Peyer's patch (tissue), 4 donors: ENCODE measurements around the gene WBP4. TPM values are rescaled to one million over a fixed set of nuclear protein-coding genes. Genes with fewer than 3 reads are reported as not detected.

Experiments
- DNase-seq, 3 donors: peaks; one replicate each; pipeline ENCODE4 v3.0.0-alpha.2; 2017 to 2019
- H3K27ac ChIP-seq, 4 donors: fragments of 200-600 bp; sonication (generic); one replicate each; pipeline ENCODE4 v1.5.1; 2016 to 2019
- H3K27me3 ChIP-seq, 2 donors: fragments of 200-600 bp; sonication (generic); one replicate each; pipeline ENCODE4 v1.5.1; 2019
- H3K36me3 ChIP-seq, 3 donors: fragments of 200-600 bp; sonication (generic); one replicate each; pipeline ENCODE4 v1.5.1; 2016 to 2019
- H3K4me1 ChIP-seq, 4 donors: fragments of 200-600 bp; sonication (generic); one replicate each; pipeline ENCODE4 v1.5.1; 2016 to 2019
- H3K4me3 ChIP-seq, 4 donors: fragments of 200-600 bp; sonication (generic); 1 replicate in 3 of 4; 2 replicates in 1 of 4; pipeline ENCODE4 v1.5.1; 2016 to 2019; ENCODE audit warnings: mild to moderate bottlenecking in 1 of 4
- H3K9me3 ChIP-seq, 4 donors: fragments of 200-600 bp; sonication (generic); one replicate each; pipeline ENCODE4 v1.5.1; 2016 to 2019; ENCODE audit warnings: mild to moderate bottlenecking in 1 of 4
- POLR2A ChIP-seq, 2 donors: fragments of 450-650 bp; IDR thresholded peaks; one replicate each; pipeline ENCODE4 v1.5.1; 2017; ENCODE audit warnings: antibody characterized with exemption in 2 of 2, mild to moderate bottlenecking in 2 of 2, moderate library complexity in 2 of 2
- total RNA-seq, 4 donors: library from RNA; depleted of rRNA; stranded (reverse); fragments of >200 nt; gene quantifications; one replicate each; pipeline ENCODE4 v1.1.0, GENCODE V29; 2016
- TF ChIP-seq, protein P1 (sequence below), 6 experiments: fragments of 450-650 bp in 4 of 6; fragments of 200-600 bp in 2 of 6; sonication (generic) in 1 of 6; IDR thresholded peaks; one replicate each; pipeline ENCODE4 v1.5.1; 2017 to 2019; ENCODE audit warnings: antibody characterized with exemption in 6 of 6, mild to moderate bottlenecking in 3 of 6, moderate library complexity in 1 of 6

WBP4 gene
- total RNA-seq, 4 donors from 2014 or later, result 8.4 to 13.2 (median 8.6) TPM

- Histone ChIP-seq H3K4me3 (no peak overlapping the region), H3K9me3 (no peaks in the 10 kb centered on the region), H3K36me3 (no peaks in the 10 kb centered on the region), H3K27me3 (no peaks in the 10 kb centered on the region), H3K27ac (no peak overlapping the region), H3K4me1 (peaks cover 0 to 70% (median 0%) of the 10 kb centered on the region in 4 donors)
- no peak for TF ChIP-seq POLR2A (IDR thresholded peaks at IDR 0.05)
- TF ChIP-seq, protein P1, sequence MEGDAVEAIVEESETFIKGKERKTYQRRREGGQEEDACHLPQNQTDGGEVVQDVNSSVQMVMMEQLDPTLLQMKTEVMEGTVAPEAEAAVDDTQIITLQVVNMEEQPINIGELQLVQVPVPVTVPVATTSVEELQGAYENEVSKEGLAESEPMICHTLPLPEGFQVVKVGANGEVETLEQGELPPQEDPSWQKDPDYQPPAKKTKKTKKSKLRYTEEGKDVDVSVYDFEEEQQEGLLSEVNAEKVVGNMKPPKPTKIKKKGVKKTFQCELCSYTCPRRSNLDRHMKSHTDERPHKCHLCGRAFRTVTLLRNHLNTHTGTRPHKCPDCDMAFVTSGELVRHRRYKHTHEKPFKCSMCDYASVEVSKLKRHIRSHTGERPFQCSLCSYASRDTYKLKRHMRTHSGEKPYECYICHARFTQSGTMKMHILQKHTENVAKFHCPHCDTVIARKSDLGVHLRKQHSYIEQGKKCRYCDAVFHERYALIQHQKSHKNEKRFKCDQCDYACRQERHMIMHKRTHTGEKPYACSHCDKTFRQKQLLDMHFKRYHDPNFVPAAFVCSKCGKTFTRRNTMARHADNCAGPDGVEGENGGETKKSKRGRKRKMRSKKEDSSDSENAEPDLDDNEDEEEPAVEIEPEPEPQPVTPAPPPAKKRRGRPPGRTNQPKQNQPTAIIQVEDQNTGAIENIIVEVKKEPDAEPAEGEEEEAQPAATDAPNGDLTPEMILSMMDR (IDR thresholded peaks at IDR 0.05), result no peak
- DNase-seq, result no peak
Observed at GRCh38 chr13:41056194-41056593, 5.1 kb upstream of the WBP4 start.

DNA sequence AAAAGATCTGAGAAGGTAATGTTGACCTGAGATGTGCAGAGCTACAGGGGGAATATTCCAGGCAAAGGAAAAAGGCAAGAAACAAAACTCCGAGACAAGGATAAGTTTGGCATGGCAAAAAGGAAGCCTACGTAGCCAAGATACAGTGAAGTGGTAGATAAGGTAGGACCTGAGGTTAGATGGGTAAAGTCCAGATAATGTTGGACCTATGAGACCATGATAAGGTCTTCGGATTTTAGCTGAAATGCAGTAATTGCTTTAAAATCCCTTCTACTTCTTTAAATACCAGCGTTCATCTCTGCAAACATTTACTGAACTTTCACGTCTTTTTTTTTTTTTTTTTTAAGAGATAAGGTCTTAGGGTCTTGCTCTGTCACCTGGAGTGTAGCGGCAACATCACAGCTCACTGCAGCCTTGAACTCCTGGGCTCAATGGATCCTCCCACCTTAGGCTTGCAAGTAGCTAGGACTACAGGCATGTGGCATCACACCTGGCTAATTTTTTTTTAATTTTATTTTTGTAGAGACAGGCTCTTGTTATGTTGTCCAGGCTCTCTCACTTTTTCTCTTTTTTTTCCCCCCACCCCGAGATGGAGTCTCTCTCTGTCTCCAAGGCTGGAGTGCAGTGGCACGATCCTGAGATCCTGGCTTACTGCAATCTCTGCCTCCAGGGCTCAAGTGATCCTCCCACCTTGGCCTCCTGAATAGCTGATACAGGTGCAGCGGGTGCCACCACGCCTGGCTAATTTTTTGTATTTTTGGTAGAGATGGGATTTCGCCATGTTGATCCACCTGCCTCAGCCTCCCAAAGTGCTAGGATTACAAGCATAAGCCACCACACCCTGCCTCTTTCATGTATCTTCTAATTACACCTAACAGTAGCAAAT lies 4.2 kb upstream of the WBP4 start:
- DNase-seq, result no peak
- H3K4me3 ChIP-seq, result peak overlapping the region in 1 of 4 donors; percentile 3
- no peaks in the 10 kb centered on the region for H3K36me3 ChIP-seq
- no peak for TF ChIP-seq POLR2A (IDR thresholded peaks at IDR 0.05)
- TF ChIP-seq, protein P1 (IDR thresholded peaks at IDR 0.05), result no peak
- H3K27ac ChIP-seq, result no peak overlapping the region
- H3K27me3 ChIP-seq, result no peaks in the 10 kb centered on the region
- no peaks in the 10 kb centered on the region for H3K9me3 ChIP-seq
- H3K4me1 ChIP-seq, result peaks cover 0 to 70% (median 0%) of the 10 kb centered on the region in 4 donors

GRCh38 chr13:41058295-41059070 lies 2.8 kb upstream of the WBP4 start:
- Histone ChIP-seq H3K36me3 (no peaks in the 10 kb centered on the region), H3K27ac (peak overlapping the region in 2 of 4 donors; percentile 13 to 99), H3K4me1 (peaks cover 0 to 71% (median 0%) of the 10 kb centered on the region in 4 donors), H3K27me3 (no peaks in the 10 kb centered on the region), H3K4me3 (peak overlapping the region in 2 of 4 donors; percentile 68 to 94), H3K9me3 (no peaks in the 10 kb centered on the region)
- no peak for DNase-seq
- no peak for TF ChIP-seq POLR2A (IDR thresholded peaks at IDR 0.05)
- TF ChIP-seq, protein P1 (IDR thresholded peaks at IDR 0.05), result no peak

DNA sequence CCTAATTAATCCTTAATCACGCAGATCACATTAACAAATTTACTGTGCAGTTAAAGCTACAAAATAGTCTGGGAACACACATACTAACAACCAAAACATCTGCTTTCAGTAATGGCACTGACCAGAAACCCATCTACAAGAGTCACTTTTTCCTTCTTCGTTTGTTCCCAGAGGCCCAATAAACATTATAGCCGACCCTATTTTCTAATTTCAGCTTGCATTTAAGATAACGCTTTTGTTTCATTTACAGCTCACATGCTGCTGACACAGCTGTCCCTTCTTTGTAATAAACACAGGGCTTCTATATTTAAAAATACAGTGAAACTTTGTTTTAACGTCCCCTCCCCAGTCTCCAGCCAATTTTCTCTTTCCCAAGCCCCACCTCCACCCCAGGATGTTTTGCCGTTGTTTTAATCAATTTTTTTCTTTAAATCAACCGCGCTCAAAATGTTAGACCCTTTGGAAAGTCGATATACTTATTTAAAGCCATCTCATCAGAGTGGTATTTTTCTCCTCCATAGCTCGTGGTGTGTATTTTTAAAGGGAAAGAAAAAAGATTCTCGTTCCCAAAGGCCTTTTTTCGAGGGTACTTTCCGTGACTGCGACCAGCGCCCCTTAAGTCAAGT lies 1.7 kb upstream of the WBP4 start:
- Histone ChIP-seq H3K27ac (peak overlapping the region; percentile 90 to 99 (median 95)), H3K27me3 (no peaks in the 10 kb centered on the region), H3K4me1 (peaks cover 0 to 71% (median 0%) of the 10 kb centered on the region in 4 donors), H3K36me3 (no peaks in the 10 kb centered on the region), H3K4me3 (peak overlapping the region; percentile 68 to 94 (median 78)), H3K9me3 (no peaks in the 10 kb centered on the region)
- no peak for TF ChIP-seq POLR2A (IDR thresholded peaks at IDR 0.05)
- TF ChIP-seq, protein P1 (IDR thresholded peaks at IDR 0.05), result no peak
- DNase-seq, result no peak

GRCh38 chr13:41060082-41060723 lies 1.1 kb upstream of the WBP4 start:
- Histone ChIP-seq H3K27ac (peak overlapping the region; percentile 90 to 99 (median 95)), H3K9me3 (no peaks in the 10 kb centered on the region), H3K36me3 (no peaks in the 10 kb centered on the region), H3K4me1 (peaks cover 0 to 69% (median 0%) of the 10 kb centered on the region in 4 donors), H3K27me3 (no peaks in the 10 kb centered on the region), H3K4me3 (peak overlapping the region; percentile 68 to 94 (median 78))
- TF ChIP-seq, protein P1 (IDR thresholded peaks at IDR 0.05), result peak in 5 of 6 experiments; percentile 10 to 43 (median 25)
- peak; percentile 21 to 75 for TF ChIP-seq POLR2A (IDR thresholded peaks at IDR 0.05)
- DNase-seq, result peak; percentile 84 to 96 (median 95)
